H1 (cell line): Measurements from ENCODE around the gene PPIL6. TPM values are rescaled to one million over a fixed set of nuclear protein-coding genes. Genes with fewer than 3 reads are reported as not detected.

Source experiments
- BACH1 ChIP-seq: IDR thresholded peaks from 2 replicates; pipeline ENCODE4 v1.6.1; 2012; ENCODE audit warnings: low read length, improper control_type of control experiment
- CHD7 ChIP-seq: fragments of 300-600 bp; sonication (generic); IDR thresholded peaks from 2 replicates; pipeline ENCODE4 v1.7.1; 2012; ENCODE audit warnings: low read length, moderate library complexity, mild to moderate bottlenecking, inconsistent platforms; ENCODE audit not compliant: insufficient replicate concordance
- EGR1 ChIP-seq: IDR thresholded peaks from 2 replicates; pipeline ENCODE4 v1.6.1; 2011; ENCODE audit warnings: low read depth, low read length, borderline replicate concordance
- RNF2 ChIP-seq: fragments of 200-900, 300-1000 bp; sonication (generic); IDR thresholded peaks from 2 replicates; pipeline ENCODE4 v1.7.1; 2016; ENCODE audit warnings: borderline replicate concordance, low read depth, mild to moderate bottlenecking, antibody characterized with exemption, low read length; ENCODE audit not compliant: poor library complexity, severe bottlenecking; ENCODE audit errors: missing control alignments
- TAF7 ChIP-seq: optimal IDR thresholded peaks from 2 replicates; pipeline ENCODE3; 2011; ENCODE audit warnings: low read depth, mild to moderate bottlenecking, inconsistent platforms, low read length, moderate library complexity, borderline replicate concordance
- TCF12 ChIP-seq: IDR thresholded peaks from 2 replicates; pipeline ENCODE4 v1.6.1; 2011; ENCODE audit warnings: low read depth, mild to moderate bottlenecking, low read length
- polyA plus RNA-seq, 7 experiments: library from polyadenylated mRNA; depleted of rRNA in 3 of 7; stranded (reverse) in 5 of 7; unstranded in 2 of 7; fragments of >200 nt in 5 of 7; fragments of 200-250 nt in 2 of 7; gene quantifications; 1 replicate in 5 of 7; 2 replicates in 1 of 7; 4 replicates in 1 of 7; pipeline versions ENCODE4 v1.2.1 to v1.2.3, GENCODE V29; 2011 to 2013; ENCODE audit warnings: missing spikeins in 2 of 7, mixed read lengths in 2 of 7
- total RNA-seq: library from RNA; stranded (reverse); fragmentation: NEBNext Ultra II Directional; extraction: Animal tissue kit (Norgen Biotek cat#: 25700); gene quantifications from 2 replicates; pipeline ENCODE4 v1.2.1, GENCODE V29; 2021

The PPIL6 gene
- total and polyA plus RNA-seq, 2 of the 8 experiments (the other 6 are each of a cell fraction or from before 2014, with no cell fraction given) = 0.42 to 1.3 TPM

DNA sequence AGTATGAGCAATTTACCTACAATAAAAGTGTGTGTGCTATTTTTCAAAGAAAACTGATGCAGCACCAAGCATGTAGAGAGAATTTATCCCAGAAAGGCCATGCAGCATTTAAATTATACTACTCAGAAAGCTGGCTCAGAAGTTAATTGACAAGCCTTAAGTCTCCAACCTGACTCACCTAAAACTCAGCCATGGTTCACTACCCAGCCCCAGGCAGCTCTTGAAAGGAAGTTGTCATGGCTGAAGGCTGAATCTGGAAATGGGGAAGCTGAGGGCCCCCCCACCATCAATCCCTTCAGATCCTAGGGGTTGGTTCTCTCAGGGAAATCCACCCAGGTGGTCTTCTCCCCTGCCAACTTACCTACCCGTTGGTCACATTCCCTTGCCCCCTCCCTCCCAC lies 19.7 kb downstream of the PPIL6 start (continued):
- TF ChIP-seq CHD7 (no peak), EGR1 (no peak), TCF12 (no peak), BACH1 (no peak), TAF7 (no peak), RNF2 (no peak)
